H1 (cell line): ENCODE data around the gene PTPA.

Experiments
- BCL11A ChIP-seq, 2 experiments: IDR thresholded peaks; one replicate each; pipeline ENCODE4 v1.6.1; 2011; ENCODE audit warnings: low read depth in 2 of 2, low read length in 2 of 2, mild to moderate bottlenecking in 2 of 2
- CBX5 ChIP-seq: fragments of 300-800, 300-1000 bp; sonication (generic); IDR thresholded peaks from 2 replicates; pipeline ENCODE4 v1.7.1; 2016; ENCODE audit warnings: antibody characterized with exemption, low read length, low read depth
- CTCF ChIP-seq, 3 experiments: IDR thresholded peaks; 1 replicate in 2 of 3; 2 replicates in 1 of 3; pipeline versions ENCODE4 v1.5.1 to v1.6.1; 2011; ENCODE audit warnings: low read length in 3 of 3, mild to moderate bottlenecking in 3 of 3, inconsistent platforms in 2 of 3, low read depth in 1 of 3, moderate library complexity in 1 of 3; ENCODE audit not compliant: insufficient read depth in 1 of 3; ENCODE audit errors: control extremely low read depth in 1 of 3
- EP300 ChIP-seq, 2 experiments: IDR thresholded peaks; 1 replicate in 1 of 2; 2 replicates in 1 of 2; pipeline ENCODE4 v1.6.1; 2011 to 2012; ENCODE audit warnings: low read depth in 2 of 2, low read length in 2 of 2, mild to moderate bottlenecking in 2 of 2, borderline replicate concordance in 1 of 2, inconsistent platforms in 1 of 2, moderate library complexity in 1 of 2
- EZH2 ChIP-seq: fragments of 200-600 bp; sonication (generic); IDR thresholded peaks from 2 replicates; pipeline ENCODE4 v1.7.1; 2012; ENCODE audit warnings: low read depth, mild to moderate bottlenecking, moderate library complexity, low read length, inconsistent platforms; ENCODE audit not compliant: severe bottlenecking
- HDAC6 ChIP-seq: IDR thresholded peaks from one replicate; pipeline ENCODE4 v1.7.1; 2012; ENCODE audit warnings: low read depth, mild to moderate bottlenecking, inconsistent platforms, low read length, moderate library complexity
- PHF8 ChIP-seq: fragments of 200-600 bp; sonication (generic); conservative IDR thresholded peaks from 2 replicates; pipeline ENCODE4 v1.7.1; 2012; ENCODE audit warnings: low read depth, mild to moderate bottlenecking, inconsistent platforms, low read length, moderate library complexity
- RAD21 ChIP-seq, 2 experiments: IDR thresholded peaks in 1 of 2; conservative IDR thresholded peaks in 1 of 2; 2 replicates each; pipeline ENCODE4 v1.6.1; 2011; ENCODE audit warnings: low read depth in 2 of 2, low read length in 2 of 2, improper control_type of control experiment in 1 of 2, inconsistent platforms in 1 of 2, mild to moderate bottlenecking in 1 of 2, moderate library complexity in 1 of 2
- RFX5 ChIP-seq: IDR thresholded peaks from 2 replicates; pipeline ENCODE4 v1.6.1; 2011; ENCODE audit warnings: low read depth, low read length, improper control_type of control experiment, borderline replicate concordance
- SP2 ChIP-seq: IDR thresholded peaks from 2 replicates; pipeline ENCODE4 v1.6.1; 2012; ENCODE audit warnings: mild to moderate bottlenecking, low read length, inconsistent platforms
- USF2 ChIP-seq: IDR thresholded peaks from 2 replicates; pipeline ENCODE4 v1.6.1; 2011; ENCODE audit warnings: low read length, improper control_type of control experiment

- no peak; the same call in 1 of the 2 replicates for TF ChIP-seq PHF8
- no peak for TF ChIP-seq BCL11A (IDR thresholded peaks at IDR 0.05; ENCODE audit: low read depth in 2 of 2, low read length in 2 of 2)
- no peak for TF ChIP-seq HDAC6
- no peak for TF ChIP-seq RFX5
- no peak for TF ChIP-seq EP300 (IDR thresholded peaks at IDR 0.05; ENCODE audit: borderline replicate concordance in 1 of 2, low read depth in 2 of 2, low read length in 2 of 2)
- no peak for TF ChIP-seq SP2
- TF ChIP-seq RAD21 (IDR thresholded peaks at IDR 0.05 in 1 of 2, conservative IDR thresholded peaks at IDR 0.05 in 1 of 2; ENCODE audit: low read depth in 2 of 2, low read length in 2 of 2), result peak; percentile 82 to 90
- peak in 2 of 3 experiments; percentile 92 to 94; a peak in 3 of 4 replicates for TF ChIP-seq CTCF (IDR thresholded peaks at IDR 0.05; ENCODE audit: control extremely low read depth in 1 of 3, insufficient read depth in 1 of 3, low read depth in 1 of 3, low read length in 3 of 3)
- no peak for TF ChIP-seq USF2
- no peak for TF ChIP-seq EZH2
- no peak for TF ChIP-seq CBX5
These were observed 63.0 kb downstream of the PTPA start for GRCh38 chr9:129174102-129174723.
